ENCODE measurements around the gene NPFF. TPM values are rescaled to one million over a fixed set of nuclear protein-coding genes. Genes with fewer than 3 reads are reported as not detected.
A peak's percentile ranks its signal among the peaks of the same experiment; 100 is the strongest.

NPFF gene
- total and polyA plus RNA-seq, 2 of the 13 experiments (the other 11 are each of a cell fraction or from before 2014, with no cell fraction given): not detected

DNA sequence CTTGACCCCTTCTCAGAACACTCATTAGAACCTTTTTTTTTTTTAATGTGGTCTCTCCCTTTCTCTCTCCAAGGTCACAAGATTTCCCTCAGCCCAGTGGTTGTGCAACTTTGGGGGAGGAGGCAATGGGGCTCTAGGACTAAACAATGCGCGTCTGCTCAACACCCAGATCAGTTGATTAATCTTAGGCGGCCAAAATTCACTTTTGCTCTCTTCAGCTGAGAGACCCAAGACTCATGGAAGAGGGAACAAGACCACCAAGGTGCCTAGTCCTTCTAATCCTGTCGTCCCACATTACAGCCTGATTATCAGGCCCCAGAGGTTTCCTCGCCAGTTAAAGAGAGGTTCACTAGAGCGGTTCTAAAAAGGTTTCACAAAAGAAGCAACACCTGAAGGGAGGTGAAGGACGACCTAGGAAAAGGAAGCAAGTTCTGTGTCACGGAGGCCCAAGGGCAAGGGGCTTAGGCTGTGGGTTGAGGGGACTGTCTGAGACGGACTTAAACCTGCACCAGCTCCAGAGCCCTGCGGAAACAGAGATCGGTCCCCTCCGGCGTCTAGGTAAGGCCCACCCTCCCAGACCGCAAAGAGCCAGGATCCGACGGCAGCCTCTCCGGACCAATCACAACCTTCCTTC, 7.0 kb downstream of the NPFF start (continued):
- TF ChIP-seq ZNF740 (CRISPR knock-in tag; IDR thresholded peaks at IDR 0.05): no peak
- no peak for TF ChIP-seq SOX13 (IDR thresholded peaks at IDR 0.05)
- TF ChIP-seq SOX13 (CRISPR knock-in tag; conservative IDR thresholded peaks at IDR 0.05 in 1 of 2, IDR thresholded peaks at IDR 0.05 in 1 of 2): 0 out of 4 replicates have a peak, but pooled peaks of 1 of the 2 experiments have one; percentile 17
- TF ChIP-seq RARA (CRISPR knock-in tag; IDR thresholded peaks at IDR 0.05): 0 out of 2 replicates have a peak, but pooled peaks have one; percentile 4
- peak; percentile 53; the same call in 1 of the 2 replicates for TF ChIP-seq ZFP36L1 (CRISPR knock-in tag; IDR thresholded peaks at IDR 0.05)
- TF ChIP-seq, protein P1, sequence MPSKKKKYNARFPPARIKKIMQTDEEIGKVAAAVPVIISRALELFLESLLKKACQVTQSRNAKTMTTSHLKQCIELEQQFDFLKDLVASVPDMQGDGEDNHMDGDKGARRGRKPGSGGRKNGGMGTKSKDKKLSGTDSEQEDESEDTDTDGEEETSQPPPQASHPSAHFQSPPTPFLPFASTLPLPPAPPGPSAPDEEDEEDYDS (CRISPR knock-in tag; IDR thresholded peaks at IDR 0.05): 0 out of 2 replicates have a peak, but pooled peaks have one; percentile 46
- TF ChIP-seq TARDBP (CRISPR knock-in tag; IDR thresholded peaks at IDR 0.05): 0 out of 2 replicates have a peak, but pooled peaks have one; percentile 49
- TF ChIP-seq, protein P2, sequence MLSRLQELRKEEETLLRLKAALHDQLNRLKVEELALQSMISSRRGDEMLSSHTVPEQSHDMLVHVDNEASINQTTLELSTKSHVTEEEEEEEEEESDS (CRISPR knock-in tag; IDR thresholded peaks at IDR 0.05; ENCODE audit: borderline replicate concordance): 0 out of 2 replicates have a peak, but pooled peaks have one; percentile 41
- no peak for TF ChIP-seq MAFF (IDR thresholded peaks at IDR 0.05; ENCODE audit: low read depth, low read length)
- TF ChIP-seq HOXD1 (CRISPR knock-in tag; IDR thresholded peaks at IDR 0.05): no peak
- TF ChIP-seq TCF12 (IDR thresholded peaks at IDR 0.05): no peak
- TF ChIP-seq TCF12 (CRISPR knock-in tag; IDR thresholded peaks at IDR 0.05): no peak
- peak; percentile 35; the same call in 1 of the 2 replicates for TF ChIP-seq TOPORS (CRISPR knock-in tag; IDR thresholded peaks at IDR 0.05)
- TF ChIP-seq SAP130 (CRISPR knock-in tag; IDR thresholded peaks at IDR 0.05; ENCODE audit: low read depth): peak; percentile 63
- TF ChIP-seq, protein P3, sequence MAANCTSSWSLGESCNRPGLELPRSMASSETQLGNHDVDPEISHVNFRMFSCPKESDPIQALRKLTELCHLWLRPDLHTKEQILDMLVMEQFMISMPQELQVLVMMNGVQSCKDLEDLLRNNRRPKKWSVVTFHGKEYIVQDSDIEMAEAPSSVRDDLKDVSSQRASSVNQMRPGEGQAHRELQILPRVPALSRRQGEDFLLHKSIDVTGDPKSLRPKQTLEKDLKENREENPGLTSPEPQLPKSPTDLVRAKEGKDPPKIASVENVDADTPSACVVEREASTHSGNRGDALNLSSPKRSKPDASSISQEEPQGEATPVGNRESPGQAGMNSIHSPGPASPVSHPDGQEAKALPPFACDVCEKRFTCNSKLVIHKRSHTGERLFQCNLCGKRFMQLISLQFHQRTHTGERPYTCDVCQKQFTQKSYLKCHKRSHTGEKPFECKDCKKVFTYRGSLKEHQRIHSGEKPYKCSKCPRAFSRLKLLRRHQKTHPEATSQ (CRISPR knock-in tag; IDR thresholded peaks at IDR 0.05; ENCODE audit: borderline replicate concordance): 0 out of 2 replicates have a peak, but pooled peaks have one; percentile 29
- 0 out of 2 replicates have a peak, but pooled peaks have one; percentile 53 for TF ChIP-seq THYN1 (CRISPR knock-in tag; IDR thresholded peaks at IDR 0.05; ENCODE audit: borderline replicate concordance, low read depth)
- no peak for TF ChIP-seq NFATC3 (CRISPR knock-in tag; IDR thresholded peaks at IDR 0.05)
- no peak for TF ChIP-seq NFE2L2 (IDR thresholded peaks at IDR 0.05; ENCODE audit: low read length)
- TF ChIP-seq, protein P4, sequence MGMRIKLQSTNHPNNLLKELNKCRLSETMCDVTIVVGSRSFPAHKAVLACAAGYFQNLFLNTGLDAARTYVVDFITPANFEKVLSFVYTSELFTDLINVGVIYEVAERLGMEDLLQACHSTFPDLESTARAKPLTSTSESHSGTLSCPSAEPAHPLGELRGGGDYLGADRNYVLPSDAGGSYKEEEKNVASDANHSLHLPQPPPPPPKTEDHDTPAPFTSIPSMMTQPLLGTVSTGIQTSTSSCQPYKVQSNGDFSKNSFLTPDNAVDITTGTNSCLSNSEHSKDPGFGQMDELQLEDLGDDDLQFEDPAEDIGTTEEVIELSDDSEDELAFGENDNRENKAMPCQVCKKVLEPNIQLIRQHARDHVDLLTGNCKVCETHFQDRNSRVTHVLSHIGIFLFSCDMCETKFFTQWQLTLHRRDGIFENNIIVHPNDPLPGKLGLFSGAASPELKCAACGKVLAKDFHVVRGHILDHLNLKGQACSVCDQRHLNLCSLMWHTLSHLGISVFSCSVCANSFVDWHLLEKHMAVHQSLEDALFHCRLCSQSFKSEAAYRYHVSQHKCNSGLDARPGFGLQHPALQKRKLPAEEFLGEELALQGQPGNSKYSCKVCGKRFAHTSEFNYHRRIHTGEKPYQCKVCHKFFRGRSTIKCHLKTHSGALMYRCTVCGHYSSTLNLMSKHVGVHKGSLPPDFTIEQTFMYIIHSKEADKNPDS (CRISPR knock-in tag; IDR thresholded peaks at IDR 0.05): no peak
- TF ChIP-seq STAG1 (CRISPR knock-in tag; IDR thresholded peaks at IDR 0.05): no peak
- no peak for TF ChIP-seq ZNF619 (CRISPR knock-in tag; IDR thresholded peaks at IDR 0.05)
- TF ChIP-seq, protein P5, sequence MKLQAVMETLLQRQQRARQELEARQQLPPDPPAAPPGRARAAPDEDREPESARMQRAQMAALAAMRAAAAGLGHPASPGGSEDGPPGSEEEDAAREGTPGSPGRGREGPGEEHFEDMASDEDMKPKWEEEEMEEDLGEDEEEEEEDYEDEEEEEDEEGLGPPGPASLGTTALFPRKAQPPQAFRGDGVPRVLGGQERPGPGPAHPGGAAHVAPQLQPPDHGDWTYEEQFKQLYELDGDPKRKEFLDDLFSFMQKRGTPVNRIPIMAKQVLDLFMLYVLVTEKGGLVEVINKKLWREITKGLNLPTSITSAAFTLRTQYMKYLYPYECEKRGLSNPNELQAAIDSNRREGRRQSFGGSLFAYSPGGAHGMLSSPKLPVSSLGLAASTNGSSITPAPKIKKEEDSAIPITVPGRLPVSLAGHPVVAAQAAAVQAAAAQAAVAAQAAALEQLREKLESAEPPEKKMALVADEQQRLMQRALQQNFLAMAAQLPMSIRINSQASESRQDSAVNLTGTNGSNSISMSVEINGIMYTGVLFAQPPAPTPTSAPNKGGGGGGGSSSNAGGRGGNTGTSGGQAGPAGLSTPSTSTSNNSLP (IDR thresholded peaks at IDR 0.05; ENCODE audit: low read depth, low read length): 0 out of 2 replicates have a peak, but pooled peaks have one; percentile 2
